ENCODE data around the gene MYADM.

Gene MYADM

GRCh38 chr19:53909471-53910169 lies 41.9 kb downstream of the MYADM start:
- DNase-seq (ENCODE audit: low read depth in 2 of 3, low spot score in 2 of 3) = no peak

DNA sequence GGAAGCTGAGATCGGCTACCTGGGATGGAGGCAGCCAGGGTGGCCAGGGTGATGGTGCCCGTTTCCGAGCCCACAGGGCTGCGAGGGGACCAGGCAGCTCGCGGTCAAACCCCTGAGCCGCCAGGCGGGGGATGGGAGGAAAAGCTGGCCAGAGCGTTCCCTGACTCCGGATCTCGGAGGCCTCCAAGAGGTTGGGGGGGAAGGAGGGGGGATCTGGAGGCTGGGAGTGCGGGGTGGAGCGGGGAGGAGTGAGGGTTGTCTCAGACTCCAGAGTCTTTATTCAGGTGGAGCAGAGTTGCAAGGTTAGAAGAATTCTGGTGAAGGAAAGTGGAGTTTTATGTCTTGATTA lies 42.5 kb downstream of the MYADM start:
- DNase-seq (ENCODE audit: low read depth in 2 of 3, low spot score in 2 of 3) = no peak

DNA sequence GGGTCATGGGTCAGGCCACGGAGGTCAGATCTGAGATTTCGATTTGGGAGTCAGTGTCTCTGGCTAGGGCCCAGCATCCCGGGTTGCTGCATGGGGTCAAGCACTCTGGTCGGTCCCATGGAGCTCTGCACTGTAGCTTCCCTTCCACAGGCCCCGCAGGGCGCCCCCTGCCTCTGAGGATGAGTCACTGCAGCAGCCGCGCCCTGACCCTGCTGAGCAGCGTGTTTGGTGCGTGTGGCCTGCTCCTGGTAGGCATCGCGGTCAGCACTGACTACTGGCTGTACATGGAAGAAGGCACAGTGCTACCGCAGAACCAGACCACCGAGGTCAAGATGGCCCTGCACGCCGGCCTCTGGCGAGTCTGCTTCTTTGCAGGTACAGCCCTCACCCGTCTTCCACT lies 45.0 kb downstream of the MYADM start:
- no peak for DNase-seq (ENCODE audit: low read depth in 2 of 3, low spot score in 2 of 3)

DNA sequence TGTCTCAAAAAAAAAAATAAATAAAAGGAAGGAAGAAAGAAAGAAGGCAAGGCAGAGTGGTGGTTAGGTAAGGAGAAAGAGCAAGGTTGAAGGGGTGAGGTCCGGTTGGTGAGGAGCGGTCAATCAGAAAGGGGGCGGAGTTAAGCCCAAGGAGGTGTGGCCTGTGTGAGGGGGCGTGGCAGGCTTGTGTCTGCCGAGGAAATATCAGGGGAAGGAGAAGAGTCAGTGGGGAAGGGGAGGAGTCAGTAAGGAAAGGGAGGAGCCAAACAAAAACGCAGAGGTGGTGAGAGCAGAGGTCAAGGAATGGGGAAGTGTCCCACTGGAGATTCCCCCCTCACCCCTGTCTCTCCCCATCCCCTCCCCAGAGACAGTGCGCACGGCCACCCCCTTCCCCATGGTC lies 47.3 kb downstream of the MYADM start:
- no peak for DNase-seq (ENCODE audit: low read depth in 2 of 3, low spot score in 2 of 3)

- no peak for DNase-seq (ENCODE audit: low read depth in 2 of 3, low spot score in 2 of 3)
These were observed 48.3 kb downstream of the MYADM start for GRCh38 chr19:53916004-53916403.

DNA sequence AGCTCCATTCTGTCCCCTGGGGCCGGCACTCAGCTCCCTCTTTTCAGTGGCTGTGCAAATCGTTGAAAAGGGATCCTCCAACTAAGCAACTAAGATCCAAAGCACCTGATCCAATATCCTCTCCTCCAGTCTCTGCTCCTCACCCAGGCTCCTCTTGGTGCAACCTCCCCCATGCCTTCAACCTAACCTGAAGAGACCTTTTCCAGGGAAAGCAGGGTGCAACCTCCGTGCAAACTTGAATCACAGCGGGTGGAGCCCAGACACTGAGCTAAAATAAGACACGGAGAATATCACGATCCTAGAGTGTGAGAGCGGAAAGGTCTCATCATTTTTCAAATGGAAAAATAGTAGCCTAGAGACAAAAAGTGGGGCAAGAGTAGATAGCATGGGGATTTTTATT lies 49.7 kb downstream of the MYADM start:
- DNase-seq (ENCODE audit: low read depth in 2 of 3, low spot score in 2 of 3) = no peak

Measured in activated CD8-positive, alpha-beta memory T cell treated with anti-CD3 and anti-CD28 coated beads for 48 hours (primary cell).